ENCODE data around the gene SDE2. TPM values are rescaled to one million over a fixed set of nuclear protein-coding genes. Genes with fewer than 3 reads are reported as not detected.

The SDE2 gene
- total RNA-seq, 1 donor from 2014 or later, result 19.6 TPM

- Mint-ChIP-seq H3K36me3 (ENCODE audit: unreplicated experiment) (no peaks in the 10 kb centered on the region), H3K4me1 (ENCODE audit: low read depth, unreplicated experiment) (no peaks in the 10 kb centered on the region), H3K9me3 (ENCODE audit: unreplicated experiment) (no peaks in the 10 kb centered on the region), H3K27ac (ENCODE audit: unreplicated experiment) (no peak overlapping the region), H3K4me3 (ENCODE audit: unreplicated experiment) (no peak overlapping the region), H3K27me3 (ENCODE audit: unreplicated experiment) (no peaks in the 10 kb centered on the region)
- TF ChIP-seq, protein P1, sequence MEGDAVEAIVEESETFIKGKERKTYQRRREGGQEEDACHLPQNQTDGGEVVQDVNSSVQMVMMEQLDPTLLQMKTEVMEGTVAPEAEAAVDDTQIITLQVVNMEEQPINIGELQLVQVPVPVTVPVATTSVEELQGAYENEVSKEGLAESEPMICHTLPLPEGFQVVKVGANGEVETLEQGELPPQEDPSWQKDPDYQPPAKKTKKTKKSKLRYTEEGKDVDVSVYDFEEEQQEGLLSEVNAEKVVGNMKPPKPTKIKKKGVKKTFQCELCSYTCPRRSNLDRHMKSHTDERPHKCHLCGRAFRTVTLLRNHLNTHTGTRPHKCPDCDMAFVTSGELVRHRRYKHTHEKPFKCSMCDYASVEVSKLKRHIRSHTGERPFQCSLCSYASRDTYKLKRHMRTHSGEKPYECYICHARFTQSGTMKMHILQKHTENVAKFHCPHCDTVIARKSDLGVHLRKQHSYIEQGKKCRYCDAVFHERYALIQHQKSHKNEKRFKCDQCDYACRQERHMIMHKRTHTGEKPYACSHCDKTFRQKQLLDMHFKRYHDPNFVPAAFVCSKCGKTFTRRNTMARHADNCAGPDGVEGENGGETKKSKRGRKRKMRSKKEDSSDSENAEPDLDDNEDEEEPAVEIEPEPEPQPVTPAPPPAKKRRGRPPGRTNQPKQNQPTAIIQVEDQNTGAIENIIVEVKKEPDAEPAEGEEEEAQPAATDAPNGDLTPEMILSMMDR (IDR thresholded peaks at IDR 0.05; ENCODE audit: partially characterized antibody, unreplicated experiment), result no peak
- no peak for DNase-seq
Measured at GRCh38 chr1:226033582-226033981, 34.4 kb upstream of the SDE2 start.

DNA sequence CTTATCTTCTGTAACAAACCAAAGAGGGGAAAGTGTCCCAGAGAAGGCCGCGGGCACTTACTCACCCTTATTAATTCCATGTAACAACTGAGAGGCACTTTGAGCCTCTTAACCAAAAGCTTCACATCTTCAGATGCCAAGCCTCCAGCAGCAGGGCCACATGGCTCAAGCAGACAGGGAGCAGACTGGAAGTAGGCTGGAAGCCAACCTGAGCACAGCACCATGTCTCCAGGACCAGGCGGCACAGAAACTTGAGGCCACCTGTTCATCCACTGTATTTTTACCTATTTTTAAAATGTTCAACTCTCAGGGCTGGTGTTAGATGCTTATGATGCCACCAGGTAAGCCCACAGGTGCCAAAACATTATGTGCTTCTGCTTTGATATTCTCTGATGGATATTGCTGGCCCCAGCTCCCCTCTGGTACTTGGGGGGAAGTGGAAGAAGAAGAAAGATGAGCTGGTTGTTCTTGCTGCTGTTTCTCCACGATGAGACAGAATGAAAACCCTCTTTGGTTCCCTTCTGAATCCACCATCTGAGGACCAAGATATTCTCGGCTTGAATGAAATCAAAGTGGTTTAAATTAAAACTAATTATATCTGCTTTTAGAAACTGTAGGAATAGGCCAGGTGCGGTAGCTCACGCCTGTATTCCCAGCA is 30.6 kb upstream of the SDE2 start:
- Mint-ChIP-seq H3K27me3 (ENCODE audit: unreplicated experiment) (no peaks in the 10 kb centered on the region), H3K27ac (ENCODE audit: unreplicated experiment) (no peak overlapping the region), H3K4me1 (ENCODE audit: low read depth, unreplicated experiment) (no peaks in the 10 kb centered on the region), H3K4me3 (ENCODE audit: unreplicated experiment) (no peak overlapping the region), H3K9me3 (ENCODE audit: unreplicated experiment) (no peaks in the 10 kb centered on the region), H3K36me3 (ENCODE audit: unreplicated experiment) (no peaks in the 10 kb centered on the region)
- TF ChIP-seq, protein P1 (IDR thresholded peaks at IDR 0.05; ENCODE audit: partially characterized antibody, unreplicated experiment), result no peak
- DNase-seq, result no peak

- TF ChIP-seq, protein P1 (IDR thresholded peaks at IDR 0.05; ENCODE audit: partially characterized antibody, unreplicated experiment), result no peak
- no peaks in the 10 kb centered on the region for H3K4me1 Mint-ChIP-seq (ENCODE audit: low read depth, unreplicated experiment)
- no peak overlapping the region for H3K4me3 Mint-ChIP-seq (ENCODE audit: unreplicated experiment)
Measured at GRCh38 chr1:226029093-226029496, 30.0 kb upstream of the SDE2 start.

GRCh38 chr1:226027538-226028217 is 28.5 kb upstream of the SDE2 start:
- no peaks in the 10 kb centered on the region for H3K4me1 Mint-ChIP-seq (ENCODE audit: low read depth, unreplicated experiment)
- H3K36me3 Mint-ChIP-seq (ENCODE audit: unreplicated experiment), result no peaks in the 10 kb centered on the region
- H3K27me3 Mint-ChIP-seq (ENCODE audit: unreplicated experiment), result no peaks in the 10 kb centered on the region
- H3K9me3 Mint-ChIP-seq (ENCODE audit: unreplicated experiment), result no peaks in the 10 kb centered on the region
- H3K27ac Mint-ChIP-seq (ENCODE audit: unreplicated experiment), result no peak overlapping the region
- H3K4me3 Mint-ChIP-seq (ENCODE audit: unreplicated experiment), result no peak overlapping the region
- DNase-seq, result no peak
- TF ChIP-seq, protein P1 (IDR thresholded peaks at IDR 0.05; ENCODE audit: partially characterized antibody, unreplicated experiment), result no peak

More at GRCh38 chr1:226029093-226029496, 30.0 kb upstream of the SDE2 start:
- H3K9me3 Mint-ChIP-seq (ENCODE audit: unreplicated experiment), result no peaks in the 10 kb centered on the region
- H3K36me3 Mint-ChIP-seq (ENCODE audit: unreplicated experiment), result no peaks in the 10 kb centered on the region
- DNase-seq, result no peak
- H3K27me3 Mint-ChIP-seq (ENCODE audit: unreplicated experiment), result no peaks in the 10 kb centered on the region
- H3K27ac Mint-ChIP-seq (ENCODE audit: unreplicated experiment), result no peak overlapping the region

- no peaks in the 10 kb centered on the region for H3K36me3 Mint-ChIP-seq (ENCODE audit: unreplicated experiment)
- no peak overlapping the region for H3K4me3 Mint-ChIP-seq (ENCODE audit: unreplicated experiment)
- DNase-seq, result no peak
- TF ChIP-seq, protein P1 (IDR thresholded peaks at IDR 0.05; ENCODE audit: partially characterized antibody, unreplicated experiment), result no peak
- no peaks in the 10 kb centered on the region for H3K4me1 Mint-ChIP-seq (ENCODE audit: low read depth, unreplicated experiment)
- H3K27me3 Mint-ChIP-seq (ENCODE audit: unreplicated experiment), result no peaks in the 10 kb centered on the region
- no peak overlapping the region for H3K27ac Mint-ChIP-seq (ENCODE audit: unreplicated experiment)
- H3K9me3 Mint-ChIP-seq (ENCODE audit: unreplicated experiment), result no peaks in the 10 kb centered on the region
Measured at GRCh38 chr1:226026833-226027232, 27.7 kb upstream of the SDE2 start.

Measured in glutamatergic neuron (in vitro differentiated cells).